ENCODE data around the gene HCRTR1. TPM values are rescaled to one million over a fixed set of nuclear protein-coding genes. Genes with fewer than 3 reads are reported as not detected.

Gene HCRTR1
- total RNA-seq, 4 donors from 2014 or later: 1.7 TPM; not detected in 3

DNA sequence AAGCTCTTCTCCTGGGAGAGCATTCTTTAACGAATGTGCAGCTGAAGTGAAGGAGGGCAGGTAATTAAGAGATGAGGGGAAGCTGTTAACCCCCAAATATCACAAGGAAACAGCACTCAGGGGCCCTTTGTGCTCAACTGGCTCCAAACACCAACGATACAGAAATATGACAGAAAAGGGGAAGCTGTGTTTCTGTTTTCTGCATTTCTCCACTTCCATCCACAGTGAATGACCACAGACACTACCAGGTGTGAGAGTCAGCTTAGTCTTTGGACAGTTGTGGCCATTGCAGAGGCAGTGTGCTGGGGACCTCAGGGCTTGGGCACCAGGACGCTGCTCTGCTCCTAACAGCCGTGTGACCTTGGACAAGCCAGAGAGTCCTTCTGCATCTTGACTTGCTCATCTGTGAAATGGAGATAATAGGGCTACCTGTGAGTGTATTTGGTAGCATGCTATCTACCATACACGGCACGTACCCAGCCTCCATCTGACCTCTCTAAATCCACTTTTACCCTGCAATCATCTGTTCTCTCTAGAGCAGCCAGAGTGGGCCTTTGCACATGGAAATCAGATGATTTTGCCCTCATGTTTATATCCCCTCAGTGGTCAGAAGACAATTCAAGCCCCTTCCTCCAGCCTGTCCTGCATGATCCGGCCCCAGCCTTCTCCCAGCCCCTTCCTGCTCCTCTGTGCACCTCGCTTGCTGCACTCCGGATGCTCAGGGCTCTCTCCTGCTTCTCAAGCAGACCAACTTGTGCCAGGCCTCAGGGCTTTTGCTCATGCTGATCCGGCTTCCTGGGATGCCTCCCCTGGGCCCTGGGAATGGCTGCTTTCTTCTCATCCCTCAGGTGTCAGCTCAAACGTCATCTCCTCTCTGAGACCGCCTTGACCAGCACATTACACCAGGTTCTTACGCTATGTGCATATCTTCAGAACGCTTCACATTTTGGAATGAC, 45.9 kb upstream of the HCRTR1 start:
- TF ChIP-seq, protein P1, sequence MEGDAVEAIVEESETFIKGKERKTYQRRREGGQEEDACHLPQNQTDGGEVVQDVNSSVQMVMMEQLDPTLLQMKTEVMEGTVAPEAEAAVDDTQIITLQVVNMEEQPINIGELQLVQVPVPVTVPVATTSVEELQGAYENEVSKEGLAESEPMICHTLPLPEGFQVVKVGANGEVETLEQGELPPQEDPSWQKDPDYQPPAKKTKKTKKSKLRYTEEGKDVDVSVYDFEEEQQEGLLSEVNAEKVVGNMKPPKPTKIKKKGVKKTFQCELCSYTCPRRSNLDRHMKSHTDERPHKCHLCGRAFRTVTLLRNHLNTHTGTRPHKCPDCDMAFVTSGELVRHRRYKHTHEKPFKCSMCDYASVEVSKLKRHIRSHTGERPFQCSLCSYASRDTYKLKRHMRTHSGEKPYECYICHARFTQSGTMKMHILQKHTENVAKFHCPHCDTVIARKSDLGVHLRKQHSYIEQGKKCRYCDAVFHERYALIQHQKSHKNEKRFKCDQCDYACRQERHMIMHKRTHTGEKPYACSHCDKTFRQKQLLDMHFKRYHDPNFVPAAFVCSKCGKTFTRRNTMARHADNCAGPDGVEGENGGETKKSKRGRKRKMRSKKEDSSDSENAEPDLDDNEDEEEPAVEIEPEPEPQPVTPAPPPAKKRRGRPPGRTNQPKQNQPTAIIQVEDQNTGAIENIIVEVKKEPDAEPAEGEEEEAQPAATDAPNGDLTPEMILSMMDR (IDR thresholded peaks at IDR 0.05; ENCODE audit: low read depth): no peak

DNA sequence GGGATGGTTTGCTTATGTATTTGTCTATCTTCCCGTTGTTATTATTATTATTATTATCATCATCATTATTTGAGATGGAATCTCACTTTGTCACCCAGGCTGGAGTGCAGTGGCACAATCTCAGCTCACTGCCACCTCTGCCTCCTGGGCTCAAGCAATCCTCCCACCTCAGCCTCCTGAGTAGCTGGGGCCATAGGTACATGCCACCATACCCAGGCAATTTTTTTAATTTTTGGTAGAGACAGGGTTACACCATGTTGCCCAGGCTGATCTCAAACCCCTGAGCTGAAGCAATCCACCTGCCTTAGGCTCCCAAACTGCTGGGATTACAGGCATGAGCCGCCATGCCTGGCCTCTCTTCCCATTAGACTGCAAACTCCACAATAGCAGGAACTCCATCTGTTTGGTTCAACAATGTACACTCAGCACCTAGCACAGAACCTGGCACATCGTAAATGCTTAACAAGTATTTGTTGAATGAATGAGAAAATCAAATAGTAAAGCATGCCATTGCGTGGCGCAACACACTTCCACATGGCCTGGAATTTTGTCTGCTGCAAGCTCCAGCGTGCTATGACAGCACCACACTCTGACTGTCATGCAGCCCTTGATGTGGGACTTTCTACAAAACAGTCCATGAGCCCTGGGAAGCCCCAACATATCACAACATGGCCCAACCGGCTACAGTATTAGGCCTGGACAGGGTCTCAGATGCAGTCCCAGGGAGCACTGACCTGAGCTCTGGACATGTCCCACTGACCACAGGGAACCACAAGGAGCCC, 45.0 kb upstream of the HCRTR1 start:
- TF ChIP-seq, protein P1 (IDR thresholded peaks at IDR 0.05; ENCODE audit: low read depth): no peak

DNA sequence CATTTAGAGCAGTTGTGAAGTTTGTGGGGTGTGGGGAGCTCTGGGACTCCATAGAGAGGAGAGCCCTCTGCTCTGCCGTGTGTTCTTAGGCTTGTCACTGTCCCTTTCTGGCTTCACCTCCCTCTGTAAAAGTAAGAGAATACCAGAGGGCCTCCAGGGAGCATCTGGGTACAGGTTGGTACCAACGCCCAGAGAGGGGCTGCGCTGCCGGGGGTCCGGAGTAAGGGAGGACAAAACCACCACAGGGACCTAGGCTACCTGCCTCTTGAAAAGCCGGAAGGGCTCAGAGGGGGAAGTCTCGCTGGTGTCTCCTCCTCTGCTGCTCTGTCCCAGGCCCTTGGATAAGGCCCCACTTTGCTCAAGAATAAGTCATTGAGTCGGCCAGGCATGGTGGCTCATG, 44.2 kb upstream of the HCRTR1 start:
- TF ChIP-seq, protein P1 (IDR thresholded peaks at IDR 0.05; ENCODE audit: low read depth): no peak

DNA sequence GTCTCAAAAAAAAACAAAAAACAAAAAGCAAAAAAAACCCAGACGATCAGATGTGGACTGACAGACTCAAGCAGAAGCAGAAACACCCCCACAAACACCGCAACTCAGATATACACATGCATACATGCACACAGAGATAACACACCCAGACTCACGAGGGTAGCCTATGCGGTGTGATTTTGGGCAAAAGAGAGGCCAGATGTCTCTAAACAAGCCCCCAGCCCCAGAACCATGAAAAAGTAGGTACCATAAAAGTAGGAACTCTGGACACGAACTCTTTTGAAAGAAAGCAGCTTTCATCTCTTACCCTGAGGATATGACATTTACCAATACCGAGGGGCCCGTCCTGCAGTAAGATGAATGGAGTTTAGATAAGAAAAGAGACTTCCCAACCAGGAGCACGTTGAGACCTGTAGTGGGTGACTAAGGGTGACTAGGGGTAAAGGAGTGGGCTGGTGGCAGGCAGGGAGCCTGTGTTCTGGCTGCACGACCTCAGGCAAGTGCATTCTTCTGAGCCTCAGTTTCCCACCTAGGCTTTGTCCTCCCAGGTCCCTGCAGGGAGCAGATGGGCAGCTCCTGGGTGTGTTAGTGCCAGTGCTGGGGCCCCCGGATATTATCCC, 42.6 kb upstream of the HCRTR1 start:
- TF ChIP-seq, protein P1 (IDR thresholded peaks at IDR 0.05; ENCODE audit: low read depth): no peak

DNA sequence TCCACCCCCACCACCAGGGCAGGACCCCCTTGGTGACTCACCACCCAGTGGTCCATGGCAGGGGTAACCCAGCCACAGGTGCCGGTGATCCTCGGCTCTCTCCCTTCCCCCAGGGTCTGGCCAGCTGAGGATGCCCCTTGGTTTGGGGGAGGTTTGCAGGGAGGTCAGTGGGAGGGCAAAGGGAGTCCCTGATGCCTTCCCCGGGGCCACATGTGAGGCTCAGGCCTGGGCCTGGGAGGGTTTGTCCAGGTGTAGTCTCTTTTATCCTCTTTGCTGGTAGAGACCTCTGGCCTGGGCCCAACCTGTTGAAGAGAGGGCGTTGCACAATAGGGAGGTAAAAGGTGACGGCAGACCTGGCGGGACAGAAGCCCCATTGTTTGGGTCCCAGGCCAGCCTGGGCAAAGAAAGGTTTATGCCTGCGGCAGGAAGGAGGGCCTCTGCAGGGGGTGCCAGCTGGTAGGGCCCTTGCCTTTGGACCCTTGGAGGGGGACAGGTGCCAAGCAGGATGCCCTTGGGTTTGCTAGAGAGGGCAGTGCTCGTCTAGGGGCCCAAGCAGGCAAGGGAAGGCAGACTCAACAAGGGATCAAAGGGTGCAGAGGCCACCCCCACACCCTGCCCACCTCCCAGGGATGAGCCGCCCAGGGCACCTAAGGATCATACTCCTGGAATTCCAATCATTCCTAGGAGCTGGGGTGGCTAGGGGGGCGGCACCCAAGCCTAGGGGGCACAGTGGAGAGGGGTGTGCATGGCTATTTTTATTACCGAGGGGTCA, 41.9 kb upstream of the HCRTR1 start:
- TF ChIP-seq, protein P1 (IDR thresholded peaks at IDR 0.05; ENCODE audit: low read depth): no peak

DNA sequence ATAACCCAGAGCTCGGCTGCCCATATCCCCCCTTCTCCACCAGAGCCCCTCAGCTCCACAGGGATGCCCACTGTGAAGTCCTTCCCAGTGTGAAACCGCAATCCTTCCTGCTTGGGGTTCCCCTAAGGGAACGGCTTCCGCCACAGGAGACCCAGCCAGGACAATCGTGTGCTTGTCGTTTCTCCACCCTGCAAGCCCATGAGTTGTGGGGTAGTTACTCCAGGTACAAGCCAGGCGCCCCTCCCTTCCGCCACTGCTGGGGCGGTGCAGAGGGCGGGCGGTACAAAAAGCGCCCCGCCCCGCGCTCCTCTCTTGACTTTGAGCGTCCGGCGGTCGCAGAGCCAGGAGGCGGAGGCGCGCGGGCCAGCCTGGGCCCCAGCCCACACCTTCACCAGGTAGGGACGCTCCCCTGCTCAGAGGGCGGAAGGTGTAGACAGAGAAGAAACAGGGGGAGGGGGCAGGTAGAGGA, 41.3 kb upstream of the HCRTR1 start, which contains the start of gene TINAGL1:
TINAGL1 (plus strand) TSS at position 315 of the 469 bp plus-strand sequence. CDS start 634 bp downstream, outside the sequence.
- TF ChIP-seq, protein P1 (IDR thresholded peaks at IDR 0.05; ENCODE audit: low read depth): no peak
